Activated T-helper 1 cell treated with Interleukin-2 at 50 U/mL for 16 hours (primary cell): Measurements from ENCODE around the gene IFITM2.
"Not testable (repeated sequence)": the region's sequence is repeated elsewhere in the genome, so short reads cannot be mapped to it uniquely, and the experiment has no call there.

ENCODE experiments used
- DNase-seq: peaks from one replicate; pipeline ENCODE4 v3.0.0-alpha.2; 2020; ENCODE audit warnings: low read depth

Gene IFITM2

GRCh38 chr11:308740-309665, 1.4 kb downstream of the IFITM2 start:
- DNase-seq = not testable (repeated sequence)

DNA sequence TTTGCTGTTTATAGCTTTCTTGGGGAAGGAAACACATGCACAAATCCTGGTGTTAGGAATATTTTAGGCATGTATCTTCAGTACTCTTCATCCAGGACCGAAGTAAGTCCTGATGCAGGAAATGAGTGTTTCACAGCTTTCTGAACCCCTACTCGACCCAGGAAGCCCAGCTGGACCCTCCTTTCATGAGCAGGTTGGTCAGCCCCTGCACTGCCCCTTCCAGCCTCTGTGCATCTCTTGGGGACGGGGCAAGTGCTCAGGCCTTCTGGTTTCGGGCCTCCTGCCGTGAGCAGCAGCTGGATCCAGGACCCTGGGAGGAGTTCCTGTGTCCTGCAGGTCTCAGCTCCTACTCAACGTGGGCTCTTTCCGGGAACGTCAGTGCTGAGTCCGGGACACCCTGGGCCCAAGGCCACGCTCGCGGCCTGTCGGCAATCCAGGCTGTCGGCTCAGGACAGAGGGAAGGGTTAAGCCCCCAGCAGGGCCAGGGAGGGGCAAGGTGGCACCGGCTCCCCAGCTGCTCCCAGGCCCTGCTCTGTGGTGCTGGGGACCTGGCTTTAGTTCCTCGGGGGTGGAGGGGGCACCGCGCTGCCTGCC, 2.5 kb downstream of the IFITM2 start:
- not testable (repeated sequence) for DNase-seq

DNA sequence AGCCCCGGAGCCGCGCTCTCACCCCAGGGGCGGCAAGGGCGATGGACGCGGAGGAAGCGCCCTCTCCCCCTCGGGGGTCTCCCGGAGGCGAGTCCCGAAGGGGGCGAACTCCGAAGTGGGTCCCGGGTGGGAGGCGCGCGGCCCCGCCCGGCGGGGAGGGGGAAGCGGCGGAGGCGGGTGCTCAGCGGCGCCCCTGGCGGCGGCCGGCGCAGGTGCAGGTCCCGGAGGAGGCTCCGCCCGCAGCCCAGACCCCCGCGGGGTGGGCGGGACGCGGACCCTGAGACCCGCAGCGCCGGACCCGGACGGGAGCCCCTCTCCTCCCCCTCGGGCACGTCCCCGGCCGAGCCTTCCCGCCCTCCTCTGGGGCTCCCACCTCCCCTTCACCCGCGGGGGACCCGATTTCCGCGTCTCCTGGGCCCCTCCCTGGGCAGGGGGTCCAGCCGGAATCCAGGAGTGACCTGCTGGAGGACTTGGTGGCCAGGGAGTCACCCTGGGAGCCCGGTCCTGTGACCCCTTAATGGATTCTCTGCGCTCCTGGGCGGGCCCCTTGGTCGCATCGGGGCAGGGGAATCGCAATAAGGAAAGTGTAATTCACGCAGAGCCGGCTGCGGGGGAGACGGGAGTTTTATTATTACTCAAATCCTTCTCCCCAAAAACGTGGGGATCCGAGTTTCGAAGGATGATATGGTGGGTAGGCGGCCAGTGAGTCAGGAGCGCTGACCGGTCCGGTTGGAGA, 3.6 kb downstream of the IFITM2 start:
- DNase-seq = not testable (repeated sequence)

DNA sequence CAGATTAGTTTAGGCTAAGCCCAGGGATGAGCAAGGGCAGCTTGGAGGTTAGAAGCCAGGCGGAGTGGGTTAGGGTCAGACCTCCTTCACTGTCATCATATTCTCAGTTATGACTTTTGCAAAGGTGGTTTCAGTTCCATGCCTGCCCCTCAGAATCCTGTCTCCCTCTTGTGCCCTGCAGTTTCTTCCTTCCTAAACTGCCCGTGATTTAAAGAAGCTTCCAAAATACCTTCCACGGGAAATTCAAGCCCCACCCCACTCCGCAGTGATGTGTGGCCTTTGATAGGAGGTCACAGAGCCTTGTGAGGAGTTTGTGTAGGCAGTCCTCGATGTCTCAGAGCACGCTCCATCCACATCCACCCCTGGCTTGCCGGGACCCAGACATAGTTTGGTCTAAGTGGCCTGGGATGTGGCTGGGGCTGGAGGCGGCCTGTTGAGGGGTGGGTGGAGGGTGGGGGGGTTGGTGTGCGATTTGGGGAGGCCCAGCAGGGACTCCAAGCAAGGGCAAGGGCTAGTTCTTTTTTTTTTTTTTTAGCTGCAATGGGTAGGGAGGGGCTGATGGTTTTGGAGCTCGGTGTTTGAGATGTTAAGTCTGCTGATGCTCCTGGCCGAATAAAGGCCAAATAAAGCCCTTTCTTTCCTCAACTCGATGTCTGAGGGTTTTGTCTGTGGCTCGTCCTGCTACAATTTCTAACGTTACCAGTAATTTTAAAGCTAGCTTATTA, 4.6 kb downstream of the IFITM2 start:
- DNase-seq = no peak

DNA sequence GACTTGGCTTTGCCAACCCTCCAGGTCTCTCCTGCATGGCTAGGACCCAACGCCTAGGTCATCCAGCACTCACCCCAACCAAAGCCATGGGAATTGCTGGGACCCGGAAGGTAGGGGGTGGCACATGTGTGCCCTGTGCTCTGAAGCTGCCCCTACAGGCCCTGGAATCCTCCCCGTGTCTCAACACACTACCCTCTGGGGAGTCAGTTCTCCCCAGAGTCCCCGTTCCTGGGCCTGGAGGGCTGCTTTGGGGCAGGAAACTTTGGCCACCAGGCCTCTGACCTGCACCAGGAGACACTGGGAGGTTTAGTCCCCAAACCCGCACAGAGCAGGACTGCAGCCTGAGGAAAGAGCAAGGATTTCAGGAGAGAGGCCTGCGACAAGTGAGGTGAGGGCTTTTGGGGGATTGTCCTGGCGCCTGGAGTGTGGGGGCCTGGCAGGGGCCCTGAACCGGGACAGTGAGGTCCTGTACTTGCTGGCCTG, 5.7 kb downstream of the IFITM2 start:
- DNase-seq = no peak

GRCh38 chr11:313787-314553, 6.4 kb downstream of the IFITM2 start, which contains the start of gene IFITM1:
Gene IFITM1 (plus strand): TSS chr11:314040. CDS start chr11:314171, 131 bp downstream.
- peak; percentile 45 for DNase-seq

DNA sequence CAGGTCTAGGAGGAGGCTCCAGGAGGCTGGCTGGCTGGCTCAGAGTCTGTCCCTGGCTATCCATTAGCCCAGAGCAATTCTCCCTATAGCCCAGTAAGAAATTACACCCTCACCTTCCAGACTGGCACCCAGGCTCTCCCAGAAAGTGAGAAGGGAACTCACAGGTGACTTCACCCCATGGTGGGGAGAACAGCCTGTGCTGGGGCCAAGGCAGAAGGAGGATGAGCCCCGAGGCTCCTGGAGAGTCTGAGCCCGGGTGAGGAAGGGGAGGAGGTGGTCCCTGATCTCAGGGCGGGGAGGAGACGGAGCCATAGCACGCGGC, 6.9 kb downstream of the IFITM2 start:
- not testable (repeated sequence) for DNase-seq

DNA sequence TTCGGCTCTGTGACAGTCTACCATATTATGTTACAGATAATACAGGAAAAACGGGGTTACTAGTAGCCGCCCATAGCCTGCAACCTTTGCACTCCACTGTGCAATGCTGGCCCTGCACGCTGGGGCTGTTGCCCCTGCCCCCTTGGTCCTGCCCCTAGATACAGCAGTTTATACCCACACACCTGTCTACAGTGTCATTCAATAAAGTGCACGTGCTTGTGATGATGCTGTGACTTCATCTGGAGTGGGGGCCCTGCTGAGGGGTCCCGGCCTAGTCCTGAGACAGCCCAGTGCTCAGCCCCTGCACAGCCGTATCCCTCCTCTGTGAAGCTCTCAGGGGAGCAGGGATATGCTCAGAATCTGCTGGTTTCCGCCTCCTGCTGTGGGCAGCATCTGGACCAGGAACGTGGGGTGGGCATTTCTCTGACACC, 7.5 kb downstream of the IFITM2 start:
- DNase-seq = no peak

DNA sequence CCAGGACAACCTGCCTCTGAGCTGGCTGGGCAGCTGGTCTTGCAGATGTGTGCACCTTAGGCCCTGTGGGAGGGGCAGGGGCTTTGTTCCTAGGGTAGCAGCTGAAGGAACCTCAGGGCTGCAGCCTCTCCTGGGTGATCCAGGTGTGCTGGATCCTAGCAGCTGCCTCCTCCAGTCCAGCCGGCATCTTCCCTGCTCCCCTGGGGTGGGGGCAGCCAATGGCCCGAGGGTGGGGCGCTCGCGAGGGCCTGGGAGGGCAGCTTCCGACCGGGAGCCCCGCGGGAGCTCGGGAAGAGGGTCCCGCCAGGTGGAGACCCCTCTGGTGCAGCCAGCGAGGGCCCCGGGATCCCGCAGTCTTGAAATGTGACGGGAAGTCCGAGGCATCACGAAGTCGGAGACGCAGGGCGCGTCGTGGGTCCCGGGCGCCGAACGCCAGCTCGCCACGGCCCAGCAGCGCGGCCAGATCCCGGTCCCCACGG, 7.9 kb downstream of the IFITM2 start:
- no peak for DNase-seq

- DNase-seq = no peak
These were observed 8.6 kb downstream of the IFITM2 start for GRCh38 chr11:316031-316701.

GRCh38 chr11:316891-317301, 9.3 kb downstream of the IFITM2 start:
- no peak for DNase-seq

DNA sequence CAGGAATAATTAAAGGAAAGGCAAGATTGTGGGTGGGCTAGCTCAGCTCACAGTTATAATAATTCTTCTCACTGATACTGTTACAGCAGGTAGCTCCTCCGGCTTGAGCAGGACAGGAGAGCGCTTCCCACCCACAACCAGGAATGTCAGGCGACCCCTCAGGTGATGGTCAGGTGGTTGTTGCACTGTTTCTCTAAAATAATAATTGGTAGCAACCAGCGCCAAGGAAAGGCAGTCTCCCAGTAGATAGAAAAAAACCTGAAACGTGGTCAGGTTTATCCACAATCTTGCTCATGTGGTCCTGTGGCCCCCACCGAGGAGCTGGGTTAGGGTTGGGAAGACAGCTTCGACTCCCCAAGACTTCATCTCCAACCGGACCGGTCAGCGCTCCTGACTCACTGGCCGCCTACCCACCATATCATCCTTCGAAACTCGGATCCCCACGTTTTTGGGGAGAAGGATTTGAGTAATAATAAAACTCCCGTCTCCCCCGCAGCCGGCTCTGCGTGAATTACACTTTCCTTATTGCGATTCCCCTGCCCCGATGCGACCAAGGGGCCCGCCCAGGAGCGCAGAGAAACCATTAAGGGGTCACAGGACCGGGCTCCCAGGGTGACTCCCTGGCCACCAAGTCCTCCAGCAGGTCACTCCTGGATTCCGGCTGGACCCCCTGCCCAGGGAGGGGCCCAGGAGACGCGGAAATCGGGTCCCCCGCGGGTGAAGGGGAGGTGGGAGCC, 10.2 kb downstream of the IFITM2 start:
- DNase-seq = not testable (repeated sequence)

GRCh38 chr11:318405-319120, 10.9 kb downstream of the IFITM2 start:
- DNase-seq = not testable (repeated sequence)

- DNase-seq = not testable (repeated sequence)
These were observed 11.7 kb downstream of the IFITM2 start for GRCh38 chr11:319121-319887.

DNA sequence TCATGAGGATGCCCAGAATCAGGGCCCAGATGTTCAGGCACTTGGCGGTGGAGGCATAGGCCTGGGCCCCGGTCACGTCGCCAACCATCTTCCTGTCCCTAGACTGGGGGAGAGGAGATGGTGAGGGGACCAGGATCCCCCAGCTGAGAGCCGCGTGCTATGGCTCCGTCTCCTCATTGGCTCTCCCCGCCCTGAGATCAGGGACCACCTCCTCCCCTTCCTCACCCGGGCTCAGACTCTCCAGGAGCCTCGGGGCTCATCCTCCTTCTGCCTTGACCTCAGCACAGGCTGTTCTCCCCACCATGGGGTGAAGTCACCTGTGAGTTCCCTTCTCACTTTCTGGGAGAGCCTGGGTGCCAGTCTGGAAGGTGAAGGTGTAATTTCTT, 12.3 kb downstream of the IFITM2 start:
- DNase-seq = not testable (repeated sequence)

DNA sequence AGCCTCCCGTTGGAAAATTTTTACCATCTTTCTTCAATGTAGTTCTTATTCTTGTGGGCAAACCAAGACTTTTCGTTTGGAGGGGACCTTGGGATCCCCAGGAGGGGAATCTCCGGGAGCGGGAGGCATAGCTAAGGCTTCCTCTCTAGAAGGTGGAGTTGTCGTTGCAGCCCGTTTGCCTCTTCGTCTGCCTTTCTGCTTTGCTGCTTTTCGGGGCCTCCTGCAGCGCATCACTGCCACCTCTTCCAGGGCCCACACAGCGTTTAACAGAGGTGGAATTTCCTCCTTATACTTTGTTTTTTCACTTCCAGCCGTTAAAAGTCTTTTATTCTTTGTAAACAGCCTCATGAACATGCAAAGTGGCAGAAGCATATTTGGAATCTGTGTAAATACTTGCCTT, 16.5 kb downstream of the IFITM2 start:
- DNase-seq = no peak

- not testable (repeated sequence) for DNase-seq
These were observed 17.2 kb downstream of the IFITM2 start for GRCh38 chr11:324593-325517.
